HepG2 (cell line): Measurements from ENCODE around the gene PLEKHH1. TPM values are rescaled to one million over a fixed set of nuclear protein-coding genes. Genes with fewer than 3 reads are reported as not detected.

ENCODE experiments used
- CHD4 ChIP-seq: fragments of 200-600 bp; sonication (generic); IDR thresholded peaks from 2 replicates; pipeline ENCODE4 v1.7.0; 2017; ENCODE audit warnings: mild to moderate bottlenecking, low read length, borderline replicate concordance
- RAD51 ChIP-seq: fragments of 450-650 bp; IDR thresholded peaks from 2 replicates; pipeline ENCODE4 v1.6.1; 2016; ENCODE audit warnings: borderline replicate concordance
- ZBTB43 ChIP-seq: sonication (generic); formaldehyde crosslinking; conservative IDR thresholded peaks from 2 replicates; pipeline ENCODE4 v1.4.0; 2020; ENCODE audit warnings: missing genetic modification reagents
- ZMYM2 ChIP-seq: sonication (generic); formaldehyde crosslinking; IDR thresholded peaks from 2 replicates; pipeline ENCODE4 v1.8.0; 2022; ENCODE audit warnings: mild to moderate bottlenecking, missing genetic modification reagents
- ZNF576 ChIP-seq: sonication (generic); formaldehyde crosslinking; IDR thresholded peaks from 2 replicates; pipeline ENCODE4 v1.4.0; 2020; ENCODE audit warnings: mild to moderate bottlenecking, missing genetic modification reagents
- ZNF639 ChIP-seq: conservative IDR thresholded peaks from 2 replicates; pipeline ENCODE4 v1.6.1; 2018; ENCODE audit warnings: missing genetic modification reagents
- ZNF670 ChIP-seq: sonication (generic); formaldehyde crosslinking; IDR thresholded peaks from 2 replicates; pipeline ENCODE4 v1.8.0; 2022; ENCODE audit warnings: mild to moderate bottlenecking, missing genetic modification reagents, borderline replicate concordance
- ZNF687 ChIP-seq: sonication (generic); formaldehyde crosslinking; IDR thresholded peaks from 2 replicates; pipeline ENCODE4 v1.5.1; 2020; ENCODE audit warnings: mild to moderate bottlenecking, missing genetic modification reagents, moderate library complexity
- polyA plus RNA-seq, 8 experiments: library from polyadenylated mRNA; depleted of rRNA in 3 of 8; stranded (reverse) in 7 of 8; unstranded in 1 of 8; fragments of >200 nt; fragmentation: Illumina TruSeq in 4 of 8; extraction: Trizol in 4 of 8; gene quantifications; 2 replicates each; pipeline versions ENCODE4 v1.2.1 to v1.2.3, GENCODE V29; 2011 to 2016; ENCODE audit warnings: low read depth in 4 of 8, missing spikeins in 1 of 8, mixed read lengths in 1 of 8; ENCODE audit not compliant: insufficient read depth in 1 of 8
- total RNA-seq, 5 experiments: library from RNA; depleted of rRNA; stranded (reverse); fragments of >200 nt; fragmentation: Illumina TruSeq; extraction: Trizol; gene quantifications; 2 replicates each; pipeline ENCODE4 v1.2.3, GENCODE V29; 2016; ENCODE audit warnings: low read depth in 1 of 5

Gene PLEKHH1
- total and polyA plus RNA-seq, 2 of the 13 experiments (the other 11 are each of a cell fraction or from before 2014, with no cell fraction given), result 8.6 to 15.8 TPM

- TF ChIP-seq ZNF576 (CRISPR knock-in tag) (no peak), CHD4 (no peak), ZNF639 (CRISPR knock-in tag) (no peak), ZNF687 (CRISPR knock-in tag) (no peak), ZNF670 (CRISPR knock-in tag) (no peak), ZBTB43 (CRISPR knock-in tag) (no peak), RAD51 (no peak), ZMYM2 (CRISPR knock-in tag) (no peak)
Measured at GRCh38 chr14:67586369-67586768, 53.3 kb downstream of the PLEKHH1 start (continued).
